Fibroblast of villous mesenchyme (primary cell): ENCODE measurements around the gene FEZF2. TPM values are rescaled to one million over a fixed set of nuclear protein-coding genes. Genes with fewer than 3 reads are reported as not detected.

Source experiments
- DNase-seq: peaks from one replicate; pipeline ENCODE4 v3.0.0-alpha.2; 2010; ENCODE audit warnings: low read depth
- H3K4me3 ChIP-seq: 2 replicates; pipeline ENCODE4 v1.5.1; 2011; ENCODE audit warnings: low read depth, mild to moderate bottlenecking, low read length
- total RNA-seq: library from RNA; depleted of rRNA; stranded (reverse); fragments of >200 nt; gene quantifications from 2 replicates; pipeline ENCODE4 v1.2.3, GENCODE V29; 2012
- TF ChIP-seq, protein P1 (sequence below): IDR thresholded peaks from 2 replicates; pipeline ENCODE4 v1.5.1; 2012; ENCODE audit warnings: low read depth, mild to moderate bottlenecking, low read length; ENCODE audit not compliant: insufficient read depth

The FEZF2 gene
- total RNA-seq: not detected in 2 replicates

DNA sequence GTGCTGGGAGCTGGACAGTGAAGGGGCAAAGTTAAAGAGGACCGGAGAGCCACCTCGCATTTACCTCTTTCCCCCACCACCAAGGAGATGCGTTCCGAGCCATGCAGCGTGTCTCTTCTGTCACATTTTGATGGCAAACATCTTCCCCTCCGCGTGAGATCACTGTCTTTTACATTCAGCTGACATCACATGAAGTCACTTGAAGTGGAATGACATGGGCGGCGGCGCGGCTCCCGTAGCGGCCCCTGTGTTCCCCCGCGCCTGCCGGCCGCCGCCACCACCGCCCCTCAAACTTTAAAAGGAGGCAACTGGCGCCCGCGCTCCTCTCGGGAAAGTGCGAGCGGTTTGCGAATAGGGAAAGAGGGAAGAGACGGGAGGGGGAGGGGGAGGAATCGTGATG lies at the start of gene FEZF2:
Gene FEZF2 (minus strand): TSS at position 336 of the 400 bp plus-strand sequence. CDS start 682 bp downstream, outside the sequence.
- no peak within 1 kb of the TSS for H3K4me3 ChIP-seq
- TF ChIP-seq, protein P1, sequence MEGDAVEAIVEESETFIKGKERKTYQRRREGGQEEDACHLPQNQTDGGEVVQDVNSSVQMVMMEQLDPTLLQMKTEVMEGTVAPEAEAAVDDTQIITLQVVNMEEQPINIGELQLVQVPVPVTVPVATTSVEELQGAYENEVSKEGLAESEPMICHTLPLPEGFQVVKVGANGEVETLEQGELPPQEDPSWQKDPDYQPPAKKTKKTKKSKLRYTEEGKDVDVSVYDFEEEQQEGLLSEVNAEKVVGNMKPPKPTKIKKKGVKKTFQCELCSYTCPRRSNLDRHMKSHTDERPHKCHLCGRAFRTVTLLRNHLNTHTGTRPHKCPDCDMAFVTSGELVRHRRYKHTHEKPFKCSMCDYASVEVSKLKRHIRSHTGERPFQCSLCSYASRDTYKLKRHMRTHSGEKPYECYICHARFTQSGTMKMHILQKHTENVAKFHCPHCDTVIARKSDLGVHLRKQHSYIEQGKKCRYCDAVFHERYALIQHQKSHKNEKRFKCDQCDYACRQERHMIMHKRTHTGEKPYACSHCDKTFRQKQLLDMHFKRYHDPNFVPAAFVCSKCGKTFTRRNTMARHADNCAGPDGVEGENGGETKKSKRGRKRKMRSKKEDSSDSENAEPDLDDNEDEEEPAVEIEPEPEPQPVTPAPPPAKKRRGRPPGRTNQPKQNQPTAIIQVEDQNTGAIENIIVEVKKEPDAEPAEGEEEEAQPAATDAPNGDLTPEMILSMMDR: no peak
- no peak for DNase-seq

GRCh38 chr3:62421207-62421606 lies 47.9 kb upstream of the FEZF2 start:
- TF ChIP-seq, protein P1: no peak
- no peak for DNase-seq
- H3K4me3 ChIP-seq: no peak overlapping the region

GRCh38 chr3:62416144-62416543 lies 42.8 kb upstream of the FEZF2 start:
- TF ChIP-seq, protein P1: no peak
- DNase-seq: no peak
- H3K4me3 ChIP-seq: no peak overlapping the region

GRCh38 chr3:62415312-62415801 lies 42.0 kb upstream of the FEZF2 start:
- no peak for DNase-seq
- TF ChIP-seq, protein P1: no peak
- no peak overlapping the region for H3K4me3 ChIP-seq

GRCh38 chr3:62414786-62415185 lies 41.4 kb upstream of the FEZF2 start:
- DNase-seq: no peak
- TF ChIP-seq, protein P1: no peak
- H3K4me3 ChIP-seq: no peak overlapping the region

DNA sequence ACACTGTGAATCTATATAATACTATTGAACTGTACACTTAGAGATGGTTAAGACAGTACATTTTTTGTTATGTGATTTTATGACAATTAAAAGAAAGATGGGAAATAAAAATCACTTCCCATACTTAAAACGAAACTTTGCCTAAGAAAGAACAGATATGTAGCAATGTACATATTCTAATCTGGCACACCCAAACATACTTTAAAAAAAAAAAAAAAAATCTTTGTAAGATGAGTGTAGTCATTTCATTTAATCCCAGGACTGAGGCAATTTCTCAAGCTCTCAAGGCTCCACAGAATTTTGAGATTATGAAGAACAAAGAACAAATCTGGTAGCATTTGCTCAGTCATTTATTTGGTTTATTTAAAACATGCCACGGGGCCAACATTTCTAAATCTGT lies 40.3 kb upstream of the FEZF2 start:
- no peak for DNase-seq
- TF ChIP-seq, protein P1: no peak
- H3K4me3 ChIP-seq: no peak overlapping the region

GRCh38 chr3:62406945-62407344 lies 33.6 kb upstream of the FEZF2 start:
- DNase-seq: no peak

More at GRCh38 chr3:62406945-62407344, 33.6 kb upstream of the FEZF2 start:
- no peak overlapping the region for H3K4me3 ChIP-seq
- TF ChIP-seq, protein P1: no peak
